Stimulated activated CD4-positive, alpha-beta T cell treated with anti-CD3 and anti-CD28 coated beads, Interleukin-2, amount 100 ng/mL, for 4 hours (primary cell): ENCODE results near the gene UBE4B.
"Not testable (repeated sequence)": the region's sequence is repeated elsewhere in the genome, so short reads cannot be mapped to it uniquely, and the experiment has no call there.

Source experiments
- DNase-seq: peaks from one replicate; pipeline ENCODE4 v3.0.0-alpha.2; 2020; ENCODE audit warnings: low read depth

The UBE4B gene

DNA sequence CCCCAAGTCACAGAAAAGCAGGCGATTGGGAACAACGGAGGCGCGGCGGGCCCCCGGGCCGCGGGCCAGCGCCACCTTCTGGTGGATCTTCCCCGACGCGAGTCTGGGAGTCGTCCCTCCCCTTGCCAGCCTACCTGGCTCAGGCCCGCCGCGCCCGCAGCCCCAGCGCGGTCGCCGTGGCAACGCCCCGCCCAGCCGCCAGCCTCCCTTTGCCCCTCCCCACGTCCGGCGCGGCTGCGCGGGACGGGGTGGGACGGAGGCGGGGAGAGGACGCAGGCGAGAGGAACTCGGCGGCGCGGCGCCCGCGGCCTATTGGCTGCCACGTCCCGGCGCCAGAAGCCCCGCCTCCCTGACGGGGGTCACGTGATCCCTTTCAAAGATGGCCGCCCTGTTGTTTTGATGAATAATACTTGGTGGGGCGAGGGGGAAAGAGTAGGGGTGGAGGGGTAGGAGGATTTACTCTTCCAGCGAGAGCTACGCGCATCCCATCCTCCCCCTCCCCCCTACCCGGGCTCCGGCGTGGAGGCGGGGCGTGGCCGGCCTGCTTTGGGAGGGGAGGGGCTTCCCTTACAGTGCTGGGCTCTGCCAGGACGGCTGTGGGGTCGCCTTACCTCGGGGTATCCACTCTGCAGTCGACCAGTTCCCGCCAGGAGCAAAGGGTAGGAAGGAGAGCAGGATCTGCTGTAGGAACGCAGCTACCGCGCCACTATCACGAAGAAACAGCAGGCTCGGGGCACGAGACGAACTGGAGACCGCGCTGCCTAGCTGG lies at the start of gene UBE4B:
Gene UBE4B (plus strand): TSS at position 369 of the 769 bp plus-strand sequence. CDS start 713 bp downstream, outside the sequence.
- DNase-seq: peak; percentile 98

- DNase-seq: no peak
These were observed 48.5 kb upstream of the UBE4B start for GRCh38 chr1:9984253-9984652.

DNA sequence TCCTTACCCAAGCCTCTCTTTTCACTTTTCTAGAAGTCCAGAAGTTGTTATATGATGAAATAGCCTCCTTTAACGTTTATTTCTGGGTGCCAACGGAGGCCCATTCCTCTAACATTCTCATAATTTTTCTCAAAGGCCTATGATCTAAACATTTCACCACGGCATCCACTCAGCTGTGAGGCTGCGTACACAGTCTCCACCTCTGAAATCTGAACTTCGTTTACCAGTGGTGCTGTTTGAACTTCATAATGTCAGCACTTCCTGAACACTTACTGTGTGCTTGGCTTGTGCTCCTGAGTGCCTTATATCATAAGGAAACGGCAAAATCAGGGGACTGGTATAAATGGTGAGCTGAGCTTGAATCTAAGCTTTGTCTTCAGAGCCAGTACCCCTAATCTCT lies 47.8 kb upstream of the UBE4B start:
- no peak for DNase-seq

DNA sequence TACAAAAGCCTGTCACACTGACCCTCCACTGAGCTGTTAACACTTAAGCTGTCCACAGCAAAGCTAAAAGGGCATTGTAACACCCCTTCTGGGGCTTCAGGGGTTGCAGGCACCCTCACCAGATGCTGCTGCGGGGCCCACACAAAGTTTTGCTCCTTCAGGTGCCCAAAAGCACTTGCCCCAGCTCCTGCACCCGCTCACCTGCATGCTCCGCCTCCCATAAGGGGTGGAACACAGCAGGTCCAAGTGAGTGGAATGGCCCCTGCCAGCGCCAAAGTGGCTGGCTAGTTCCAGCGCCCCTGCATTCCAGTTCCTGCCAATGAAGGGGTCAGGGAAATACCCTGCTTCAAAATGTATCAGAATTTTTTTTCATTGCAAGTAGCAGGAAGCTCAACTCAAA lies 43.0 kb upstream of the UBE4B start:
- DNase-seq: no peak

DNA sequence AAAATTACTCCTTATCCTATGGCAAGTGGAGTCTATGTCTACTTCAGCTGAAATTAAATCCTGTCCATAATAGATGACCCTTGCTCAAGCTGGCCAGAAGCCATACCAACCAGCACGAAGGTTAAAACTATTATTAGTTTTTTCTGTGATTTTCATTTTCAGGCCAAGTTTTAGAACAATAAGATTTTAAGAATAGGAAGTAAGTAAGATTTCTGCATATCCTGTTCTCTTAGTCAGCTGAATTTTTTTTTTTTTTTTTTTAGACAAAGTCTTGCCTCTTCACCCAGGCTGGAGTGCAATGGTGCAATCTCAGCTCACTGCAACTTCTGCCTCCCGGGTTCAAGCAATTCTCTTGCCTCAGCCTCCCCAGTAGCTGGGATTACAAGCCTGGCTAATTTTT lies 41.8 kb upstream of the UBE4B start:
- no peak for DNase-seq

- no peak for DNase-seq
These were observed 39.8 kb upstream of the UBE4B start for GRCh38 chr1:9992910-9993309.

- no peak for DNase-seq
These were observed 39.1 kb upstream of the UBE4B start for GRCh38 chr1:9993561-9994075.

- no peak for DNase-seq
These were observed 35.9 kb upstream of the UBE4B start, which contains the start of gene RBP7 for GRCh38 chr1:9996624-9997582. Gene RBP7 (plus strand): TSS chr1:9997228. CDS start chr1:9997259, 31 bp downstream.

- DNase-seq: no peak
These were observed 31.6 kb upstream of the UBE4B start for GRCh38 chr1:10001016-10001665.

DNA sequence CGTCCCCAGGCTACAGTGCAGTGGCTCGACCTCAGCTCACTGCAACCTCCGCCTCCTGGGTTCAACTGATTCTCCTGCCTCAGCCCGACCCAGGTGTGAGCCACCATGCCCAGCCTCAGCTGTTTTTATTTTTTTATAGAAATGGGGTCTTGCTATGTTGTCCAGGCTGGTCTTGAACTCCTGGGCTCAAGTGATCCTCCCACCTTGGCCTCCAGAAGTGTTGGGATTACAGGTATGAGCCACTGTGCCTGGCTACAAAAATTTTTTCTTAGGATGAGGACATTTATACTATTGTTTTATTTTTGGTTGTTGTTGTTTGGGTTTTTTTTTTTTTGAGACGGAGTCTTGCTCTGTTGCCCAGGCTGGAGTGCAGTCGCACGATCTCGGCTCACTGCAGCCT lies 27.5 kb upstream of the UBE4B start:
- not testable (repeated sequence) for DNase-seq

GRCh38 chr1:10007169-10007568 lies 25.6 kb upstream of the UBE4B start:
- DNase-seq: no peak

DNA sequence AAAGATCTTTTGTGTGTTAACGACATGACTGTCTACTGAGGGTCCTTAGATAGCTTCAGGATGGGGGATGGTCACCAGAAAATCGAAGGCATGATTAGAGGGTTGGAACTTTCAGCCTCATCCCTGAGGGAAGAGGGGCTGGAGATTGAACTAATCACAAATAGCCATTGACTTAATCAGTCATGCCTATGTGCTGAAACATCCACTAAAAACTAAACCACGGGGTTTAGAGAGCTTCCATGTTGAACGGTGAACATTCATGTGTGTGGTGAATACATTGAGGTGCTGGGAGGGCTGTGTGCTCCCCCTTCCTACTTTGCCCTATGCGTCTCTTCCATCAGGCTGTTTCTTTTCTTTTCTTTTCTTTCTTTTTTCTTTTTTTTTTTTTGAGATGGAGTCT lies 18.7 kb upstream of the UBE4B start:
- no peak for DNase-seq

DNA sequence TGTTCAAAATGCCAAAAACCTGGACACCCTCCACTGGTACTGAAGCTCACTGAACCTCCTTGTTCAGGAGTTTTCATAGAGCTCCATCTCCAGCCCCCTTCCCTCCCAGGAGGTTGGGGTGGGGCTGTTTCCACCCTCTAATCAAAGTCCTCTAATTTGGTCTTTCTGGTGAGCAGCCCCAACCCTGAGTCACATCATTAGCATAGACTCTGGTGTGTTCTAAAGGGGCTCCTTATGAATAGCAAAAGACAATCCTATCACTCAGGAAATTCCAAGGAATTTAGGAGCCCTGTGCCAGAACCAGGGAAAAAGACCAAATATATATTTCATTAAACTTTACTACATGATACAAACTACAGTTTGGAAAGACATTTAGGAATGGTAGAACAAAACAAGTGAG lies 13.2 kb upstream of the UBE4B start:
- DNase-seq: no peak

- DNase-seq: no peak
These were observed 12.7 kb upstream of the UBE4B start for GRCh38 chr1:10020086-10020485.

GRCh38 chr1:10020678-10021077 lies 12.1 kb upstream of the UBE4B start:
- DNase-seq: not testable (repeated sequence)

DNA sequence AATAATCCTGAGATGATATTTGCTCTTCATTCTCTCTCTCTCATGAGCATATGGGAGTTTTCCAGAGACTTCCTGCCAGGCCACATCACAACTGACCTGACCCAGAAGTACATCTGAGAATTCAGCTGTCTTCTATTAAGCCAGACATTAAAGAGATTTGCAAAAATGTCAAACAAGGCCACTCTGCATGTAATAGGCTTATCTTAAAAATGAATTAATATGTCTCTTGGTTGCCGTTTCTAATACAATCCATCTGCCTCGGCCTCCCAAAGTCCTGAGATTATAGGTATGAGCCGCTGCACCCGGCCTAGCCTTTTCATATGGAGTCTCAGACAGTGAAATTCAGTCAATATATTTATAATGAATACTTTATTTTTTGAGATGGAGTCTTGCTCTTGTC lies 10.8 kb upstream of the UBE4B start:
- DNase-seq: not testable (repeated sequence)

GRCh38 chr1:10022656-10023055 lies 10.1 kb upstream of the UBE4B start:
- DNase-seq: no peak

DNA sequence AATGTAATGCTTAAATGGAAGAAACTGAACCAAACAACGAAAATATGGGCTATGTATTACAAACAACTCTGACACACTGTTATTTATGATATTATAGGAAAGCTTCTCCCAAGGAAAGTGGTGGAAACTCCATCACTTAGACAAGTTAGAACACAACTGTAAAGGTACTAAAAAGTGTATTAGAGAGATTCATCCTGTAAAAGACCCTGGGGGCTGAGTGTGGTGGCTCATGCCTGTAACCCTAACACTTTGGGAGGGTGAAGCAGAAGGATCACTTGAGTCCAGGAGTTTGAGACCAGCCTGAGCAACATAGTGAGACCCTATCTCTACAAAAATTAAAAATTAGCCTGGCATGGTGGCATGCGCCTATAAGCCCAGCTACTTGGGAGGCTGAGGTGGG lies 7.4 kb upstream of the UBE4B start:
- no peak for DNase-seq

- DNase-seq: no peak
These were observed 5.7 kb upstream of the UBE4B start for GRCh38 chr1:10027027-10027426.

- DNase-seq: not testable (repeated sequence)
These were observed 3.7 kb upstream of the UBE4B start for GRCh38 chr1:10028956-10029500.

- DNase-seq: no peak
These were observed 1.3 kb upstream of the UBE4B start for GRCh38 chr1:10031461-10031860.

GRCh38 chr1:10033359-10033845 lies 644 bp downstream of the UBE4B start:
- DNase-seq: no peak
